ENCODE data around the gene AKAP13.

Gene AKAP13

GRCh38 chr15:85761635-85762034 lies 381.2 kb downstream of the AKAP13 start:
- no peak for DNase-seq

DNA sequence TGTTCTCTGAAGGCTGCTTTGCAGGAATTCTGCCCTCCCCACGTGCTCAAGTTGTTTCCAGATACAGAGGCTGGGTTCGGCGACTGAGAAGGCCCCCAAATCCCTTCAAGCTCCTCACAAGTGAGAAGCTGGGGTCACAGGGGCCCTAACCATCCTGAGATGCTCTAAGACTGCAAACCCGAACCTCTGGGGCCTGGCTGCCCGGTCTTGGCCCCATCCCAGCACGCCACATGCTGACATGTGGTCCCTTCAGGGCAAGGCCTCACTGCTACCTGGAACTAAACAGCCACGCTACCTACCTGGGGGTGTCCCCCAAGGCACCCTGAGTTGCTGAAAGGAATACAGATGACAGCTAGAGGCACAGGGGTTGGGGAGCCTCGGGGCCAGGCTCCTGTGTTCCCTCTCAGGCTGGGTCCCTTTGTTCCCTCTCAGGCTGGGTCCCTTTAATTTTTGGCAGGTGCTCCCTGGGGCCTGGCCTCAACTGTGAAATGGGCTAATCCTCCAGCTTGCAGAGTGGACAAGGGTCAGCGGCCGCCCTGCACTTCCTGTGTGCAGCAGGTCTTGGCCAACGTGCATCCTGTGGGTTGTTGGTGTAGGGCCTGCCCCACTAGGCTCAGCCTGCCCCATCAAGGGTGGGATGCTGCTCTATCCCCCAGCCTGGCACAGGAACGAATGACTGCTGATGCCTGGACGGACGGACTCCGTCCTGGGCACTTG lies 381.8 kb downstream of the AKAP13 start:
- no peak for DNase-seq

DNA sequence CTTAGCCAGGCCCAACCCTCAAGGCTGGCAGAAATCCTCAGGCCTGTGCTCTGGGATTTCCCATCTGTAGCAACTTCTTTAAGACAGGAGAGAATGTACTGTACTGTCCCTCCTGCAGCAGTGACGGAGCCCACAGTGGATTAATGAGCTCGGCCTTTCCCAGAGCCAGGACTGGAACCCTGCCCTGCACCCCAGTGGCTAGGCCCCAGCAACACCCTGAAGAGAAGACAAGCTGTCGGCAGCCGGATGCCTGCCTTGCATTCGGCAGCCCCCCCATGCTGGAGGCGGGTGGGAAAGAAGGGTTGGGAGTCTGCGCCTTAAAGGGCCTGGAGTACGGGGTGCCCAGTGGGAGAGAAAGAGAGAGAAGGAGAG lies 382.3 kb downstream of the AKAP13 start:
- no peak for DNase-seq

DNA sequence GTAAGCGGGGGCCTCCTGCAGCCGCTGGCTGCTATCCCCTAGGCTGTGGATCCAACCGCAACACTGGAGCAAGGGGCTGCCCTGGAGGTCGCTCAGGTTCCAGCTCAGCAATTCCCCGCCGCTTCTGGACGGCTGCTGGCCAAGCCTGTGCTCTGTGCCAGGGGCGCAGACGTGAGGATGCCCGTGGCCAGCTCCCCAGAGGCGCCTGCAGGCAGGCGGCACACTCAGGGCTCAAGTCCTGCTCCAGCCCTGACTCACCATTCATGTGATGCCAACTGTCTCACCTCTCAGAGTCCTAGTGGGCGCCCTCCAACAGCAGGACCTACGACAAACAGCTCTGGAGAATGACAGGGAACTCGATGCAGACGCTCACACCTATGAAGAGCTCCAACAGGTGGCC lies 382.8 kb downstream of the AKAP13 start:
- no peak for DNase-seq

- DNase-seq, result no peak
These were observed 383.6 kb downstream of the AKAP13 start for GRCh38 chr15:85763673-85764633.

- DNase-seq, result no peak
These were observed 384.4 kb downstream of the AKAP13 start for GRCh38 chr15:85764649-85765277.

- no peak for DNase-seq
These were observed 385.8 kb downstream of the AKAP13 start for GRCh38 chr15:85766001-85766831.

- no peak for DNase-seq
These were observed 387.6 kb downstream of the AKAP13 start for GRCh38 chr15:85767785-85768529.

- no peak for DNase-seq
These were observed 388.3 kb downstream of the AKAP13 start for GRCh38 chr15:85768595-85769168.

GRCh38 chr15:85769182-85769900 lies 388.9 kb downstream of the AKAP13 start:
- no peak for DNase-seq

DNA sequence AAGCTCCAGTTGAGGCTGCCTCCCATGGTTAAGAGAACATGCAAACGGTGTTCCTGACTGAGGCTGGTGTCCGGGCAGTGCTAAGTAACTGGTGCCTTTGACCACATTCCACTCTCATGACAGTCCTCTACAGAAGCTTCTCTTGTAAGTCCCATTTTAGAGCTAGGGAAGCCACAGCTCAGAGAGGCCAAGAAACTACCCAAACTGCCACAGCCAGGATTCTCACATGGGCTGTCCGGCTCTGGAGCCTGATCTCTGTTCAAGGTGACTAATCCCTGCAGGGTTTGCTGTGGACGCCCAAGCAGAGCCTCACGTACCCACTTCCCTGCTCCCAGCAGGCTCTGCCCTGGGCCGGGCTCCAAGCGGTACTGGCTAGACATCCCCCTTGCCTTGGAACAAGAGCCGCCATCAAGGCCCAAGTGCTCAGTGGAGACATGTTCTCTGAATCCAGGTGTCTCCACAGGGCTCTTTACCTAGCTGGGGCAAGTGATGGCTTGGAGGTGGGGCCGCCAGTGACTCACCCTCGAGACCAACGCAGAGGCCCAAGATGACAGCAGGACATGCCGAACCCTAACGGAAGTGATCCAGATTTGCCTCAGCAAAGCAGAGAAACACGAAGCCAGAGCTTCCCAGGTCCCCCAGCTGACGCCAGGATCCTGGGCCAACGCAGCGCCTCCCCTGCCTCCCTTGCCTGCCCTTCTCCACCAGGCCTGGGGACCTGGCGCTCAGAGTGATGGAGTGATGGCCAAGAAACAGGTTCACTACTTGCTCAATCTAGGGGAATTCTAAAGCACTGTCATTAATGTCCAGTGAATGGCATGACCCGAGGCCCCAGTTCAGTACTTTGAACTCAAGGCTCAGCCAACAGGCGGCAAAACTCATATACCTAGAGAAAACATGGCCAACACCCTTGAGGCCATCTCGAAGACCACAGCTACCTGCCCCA lies 390.0 kb downstream of the AKAP13 start:
- DNase-seq, result no peak

DNA sequence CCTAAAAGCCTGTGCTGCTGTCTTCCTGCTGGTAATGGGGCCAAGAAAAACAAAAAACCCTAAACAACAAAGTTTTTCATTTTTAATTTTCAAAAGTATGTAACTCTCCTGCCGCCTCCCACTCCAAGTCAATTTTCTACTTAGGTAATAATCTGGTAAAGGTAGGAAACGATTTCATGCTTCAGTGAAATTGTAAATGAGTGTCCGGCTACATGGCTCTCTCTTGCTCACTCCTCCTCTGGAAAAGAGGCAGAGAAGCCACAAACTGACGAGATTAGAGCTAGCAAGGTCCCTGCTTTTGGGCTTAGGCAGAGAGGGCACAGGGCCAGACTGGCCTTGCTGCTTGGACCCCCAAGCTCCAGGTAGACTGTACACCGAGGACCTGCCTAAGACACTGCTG lies 390.9 kb downstream of the AKAP13 start:
- no peak for DNase-seq

- DNase-seq, result no peak
These were observed 391.5 kb downstream of the AKAP13 start for GRCh38 chr15:85771781-85772445.

- DNase-seq, result no peak
These were observed 392.3 kb downstream of the AKAP13 start for GRCh38 chr15:85772668-85773067.

DNA sequence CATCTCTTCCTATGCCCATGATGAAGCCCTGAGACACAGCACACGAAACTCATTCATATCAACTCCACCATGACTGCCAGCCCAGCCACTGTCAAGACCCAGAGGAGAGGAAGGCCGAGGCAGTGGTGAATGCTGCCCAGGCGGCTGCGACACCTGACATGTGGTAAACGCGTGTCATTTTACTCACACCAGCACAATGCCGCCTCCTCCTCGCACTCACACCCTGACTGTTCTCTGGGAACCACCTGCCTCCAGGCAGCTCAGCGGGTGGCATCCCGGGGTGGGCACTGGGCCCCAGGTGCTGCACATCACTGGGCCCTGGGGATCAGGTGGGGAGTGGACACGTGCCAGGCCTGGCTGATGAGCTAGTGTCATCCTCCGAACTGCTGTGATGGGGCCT lies 392.8 kb downstream of the AKAP13 start:
- DNase-seq, result no peak

GRCh38 chr15:85773970-85774369 lies 393.6 kb downstream of the AKAP13 start:
- no peak for DNase-seq

DNA sequence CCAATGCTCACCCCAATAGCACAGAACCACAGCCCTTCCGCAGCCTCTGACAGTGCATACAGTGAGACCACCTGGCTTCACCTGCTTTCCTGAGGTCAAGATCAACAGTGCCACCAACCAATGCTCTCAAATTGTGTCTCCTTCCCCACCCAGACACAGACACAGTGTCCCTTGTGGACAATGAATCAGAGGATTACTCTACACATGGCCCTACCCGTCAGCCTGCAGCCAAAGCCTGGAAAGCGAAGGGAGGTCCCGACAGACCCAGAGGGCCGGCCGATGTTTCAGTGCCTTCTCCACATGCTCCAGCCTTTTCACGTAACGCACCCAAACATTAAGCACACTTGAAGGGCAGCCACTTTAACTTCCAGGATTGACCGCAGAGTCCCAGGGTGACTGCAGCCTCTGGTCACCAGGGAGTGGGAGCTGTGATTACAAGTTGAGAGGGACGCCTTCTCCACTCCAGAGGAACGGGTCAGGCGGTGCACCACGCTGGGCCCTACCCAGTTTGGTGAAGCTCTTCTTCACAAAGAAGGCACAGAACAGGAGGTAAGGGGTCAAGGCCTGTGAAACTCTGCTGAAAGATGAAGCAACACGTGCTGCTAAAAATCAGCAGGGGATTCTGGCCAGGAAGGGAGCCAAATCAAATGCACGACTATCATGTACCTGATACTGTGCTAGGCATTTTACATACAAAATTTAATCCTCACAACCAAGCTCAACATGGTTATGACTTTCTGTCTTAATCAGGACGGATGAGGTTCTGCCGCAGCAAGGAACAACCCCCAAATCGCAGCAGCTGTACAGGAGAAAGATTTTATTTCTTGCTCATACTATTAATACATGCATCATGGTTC lies 397.1 kb downstream of the AKAP13 start:
- no peak for DNase-seq

GRCh38 chr15:85778107-85778776 lies 397.8 kb downstream of the AKAP13 start:
- DNase-seq, result no peak
